Activated CD4-positive, alpha-beta memory T cell treated with anti-CD3 and anti-CD28 coated beads for 36 hours (primary cell): Measurements from ENCODE around the gene EXTL1. TPM values are rescaled to one million over a fixed set of nuclear protein-coding genes. Genes with fewer than 3 reads are reported as not detected.

Experiments used
- CTCF ChIA-PET: fragments of 350-600 bp; sonication (Branson Sonifier 250); formaldehyde crosslinking; loops from one replicate; lab custom pipeline; 2021; ENCODE audit warnings: antibody characterized with exemption, inconsistent platforms; lab: Charles Lee
- POLR2A ChIA-PET: fragments of 350-600 bp; sonication (Branson Sonifier 250); formaldehyde crosslinking; loops from one replicate; lab custom pipeline; 2021; ENCODE audit warnings: antibody characterized with exemption; lab: Charles Lee
- DNase-seq: peaks from one replicate; pipeline ENCODE4 v3.0.0-alpha.2; 2020
- H3K27ac Mint-ChIP-seq: one replicate; pipeline ENCODE4 v1.8.0; 2021; ENCODE audit warnings: mixed read lengths
- H3K27me3 Mint-ChIP-seq: one replicate; pipeline ENCODE4 v1.8.0; 2021; ENCODE audit warnings: mixed read lengths
- H3K36me3 Mint-ChIP-seq: one replicate; pipeline ENCODE4 v1.8.0; 2021; ENCODE audit warnings: mixed read lengths
- H3K4me1 Mint-ChIP-seq: one replicate; pipeline ENCODE4 v1.8.0; 2021; ENCODE audit warnings: low read depth, mixed read lengths
- H3K4me3 Mint-ChIP-seq: one replicate; pipeline ENCODE4 v1.8.0; 2021; ENCODE audit warnings: mild to moderate bottlenecking, mixed read lengths
- H3K9me3 Mint-ChIP-seq: one replicate; pipeline ENCODE4 v1.8.0; 2021; ENCODE audit warnings: mixed read lengths
- intact Hi-C: fragments of 100-400 bp; cut with micrococcal nuclease; formaldehyde crosslinking; loops from one replicate; pipeline ENCODE4 v1.15.1; 2023
- total RNA-seq, 2 experiments: library from RNA; stranded (reverse); gene quantifications; one replicate each; pipeline ENCODE4 v1.2.3, GENCODE V29; 2021

Gene EXTL1
- total RNA-seq, 2 experiments from 2014 or later, result not detected

DNA sequence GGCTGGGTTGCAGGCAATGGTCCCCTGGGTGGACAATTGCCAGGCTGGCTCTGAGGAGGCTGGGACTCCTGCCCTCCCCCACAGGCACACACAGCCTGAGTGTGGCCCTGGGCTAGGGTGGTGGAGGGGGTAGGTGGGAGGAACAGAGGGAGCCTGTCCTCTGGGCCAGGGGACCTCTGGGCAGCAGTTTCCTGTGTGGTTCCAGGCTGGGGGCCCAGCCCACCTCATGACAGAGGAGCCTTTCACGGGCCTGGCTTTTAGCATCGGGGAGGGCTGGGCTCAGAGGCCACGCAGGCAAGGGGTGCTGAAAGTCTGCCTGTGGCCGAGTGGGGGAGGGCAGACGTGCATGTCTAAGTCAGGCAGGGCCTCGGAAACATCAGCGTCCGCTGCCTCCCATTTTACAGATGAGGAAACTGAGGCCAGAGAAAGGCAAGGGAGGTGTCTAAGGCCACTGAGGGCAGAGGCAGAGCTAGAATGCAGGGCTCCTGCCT lies 7.0 kb downstream of the EXTL1 start:
- ChIA-PET CTCF (interaction anchor here (1.1 kb wide), 1 partner anchor 116 kb away, joined by 4 read pairs; no protein-coding TSS in a partner anchor), POLR2A (no interaction called here)
- Mint-ChIP-seq H3K9me3 (no peaks in the 10 kb centered on the region), H3K36me3 (no peaks in the 10 kb centered on the region), H3K4me1 (no peaks in the 10 kb centered on the region), H3K4me3 (no peak overlapping the region), H3K27ac (no peak overlapping the region), H3K27me3 (peaks cover 2% of the 10 kb centered on the region)
- DNase-seq, result no peak
- intact Hi-C loops, result no loop called here

DNA sequence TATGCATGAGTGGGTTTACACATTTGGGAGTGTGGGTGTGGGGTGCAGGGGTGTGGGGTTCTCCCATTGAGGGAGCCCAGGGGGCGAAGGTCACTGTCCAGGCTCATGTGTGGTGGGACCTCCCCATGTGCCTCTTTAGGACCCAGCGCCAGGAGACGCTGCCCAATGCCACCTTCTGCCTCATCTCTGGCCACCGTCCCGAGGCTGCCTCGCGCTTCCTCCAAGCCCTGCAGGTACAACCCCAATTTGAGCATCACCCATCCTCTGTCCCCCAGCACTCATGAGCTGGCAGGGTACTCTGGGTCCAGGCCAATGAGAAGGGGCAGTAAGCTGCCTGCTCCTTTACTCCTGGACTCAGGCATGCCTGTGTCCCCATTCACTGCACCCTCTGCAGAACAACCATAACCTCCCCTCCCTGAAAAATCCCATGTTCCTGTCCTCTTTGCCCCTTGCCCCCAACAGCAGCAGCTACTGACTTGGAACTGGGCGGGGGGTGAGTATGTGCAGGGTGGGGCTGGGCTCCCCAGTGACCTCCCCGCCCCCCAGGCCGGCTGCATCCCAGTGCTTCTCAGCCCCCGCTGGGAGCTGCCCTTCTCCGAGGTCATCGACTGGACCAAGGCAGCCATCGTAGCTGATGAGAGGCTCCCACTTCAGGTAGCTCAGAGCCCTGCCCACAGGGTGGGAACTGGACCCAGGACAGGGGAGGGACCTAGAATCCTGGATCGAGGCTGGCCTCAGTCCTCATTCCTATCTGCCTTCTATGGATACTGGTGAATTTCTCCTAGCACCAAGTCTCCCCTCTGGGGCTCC lies 7.7 kb downstream of the EXTL1 start:
- no peak overlapping the region for H3K27ac Mint-ChIP-seq
- ChIA-PET POLR2A (no interaction called here), CTCF (interaction anchor here (0.5 to 1.1 kb wide), 2 partner anchors 17 to 115 kb away, joined by 3 to 4 read pairs; no protein-coding TSS in a partner anchor)
- H3K36me3 Mint-ChIP-seq, result no peaks in the 10 kb centered on the region
- no peaks in the 10 kb centered on the region for H3K4me1 Mint-ChIP-seq
- H3K27me3 Mint-ChIP-seq, result peaks cover 4% of the 10 kb centered on the region
- intact Hi-C loops, result no loop called here
- DNase-seq, result no peak
- H3K9me3 Mint-ChIP-seq, result no peaks in the 10 kb centered on the region
- H3K4me3 Mint-ChIP-seq, result no peak overlapping the region

DNA sequence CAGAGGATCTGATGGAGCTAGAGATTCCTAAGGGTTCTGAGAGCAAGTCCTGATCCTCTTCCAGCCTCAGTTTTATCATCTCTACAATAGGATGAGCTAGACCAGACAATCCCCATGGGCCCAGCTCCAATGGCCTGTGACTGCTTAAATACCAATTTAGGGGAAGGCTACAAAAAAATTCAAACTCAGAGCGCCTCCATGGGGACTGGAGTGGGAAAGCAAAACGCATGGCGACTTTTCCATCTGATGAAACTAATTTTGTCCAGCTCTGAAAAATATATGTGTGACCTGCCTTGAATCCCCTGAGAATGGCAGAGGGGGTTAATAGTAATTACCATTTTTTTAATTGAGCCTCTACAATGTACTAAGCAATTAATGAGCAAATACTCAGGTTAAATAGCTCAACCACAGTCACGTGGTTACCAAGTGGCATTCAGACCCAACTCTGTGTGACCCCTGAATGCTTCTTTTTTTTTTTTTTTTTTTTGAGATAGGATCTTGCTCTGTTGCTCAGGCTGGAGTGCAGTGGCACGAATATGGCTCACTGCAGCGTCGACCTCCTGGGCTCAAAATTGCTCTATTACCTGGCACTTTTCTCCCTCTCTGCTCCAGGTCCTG lies 8.4 kb downstream of the EXTL1 start:
- Mint-ChIP-seq H3K27me3 (peaks cover 5% of the 10 kb centered on the region), H3K36me3 (no peaks in the 10 kb centered on the region), H3K4me3 (no peak overlapping the region), H3K4me1 (peaks cover 7% of the 10 kb centered on the region), H3K9me3 (no peaks in the 10 kb centered on the region), H3K27ac (no peak overlapping the region)
- CTCF ChIA-PET, result interaction anchor here (0.5 to 1.1 kb wide), 2 partner anchors 17 to 115 kb away, joined by 3 to 4 read pairs; no protein-coding TSS in a partner anchor
- intact Hi-C loops, result no loop called here
- DNase-seq, result no peak
- POLR2A ChIA-PET, result no interaction called here

DNA sequence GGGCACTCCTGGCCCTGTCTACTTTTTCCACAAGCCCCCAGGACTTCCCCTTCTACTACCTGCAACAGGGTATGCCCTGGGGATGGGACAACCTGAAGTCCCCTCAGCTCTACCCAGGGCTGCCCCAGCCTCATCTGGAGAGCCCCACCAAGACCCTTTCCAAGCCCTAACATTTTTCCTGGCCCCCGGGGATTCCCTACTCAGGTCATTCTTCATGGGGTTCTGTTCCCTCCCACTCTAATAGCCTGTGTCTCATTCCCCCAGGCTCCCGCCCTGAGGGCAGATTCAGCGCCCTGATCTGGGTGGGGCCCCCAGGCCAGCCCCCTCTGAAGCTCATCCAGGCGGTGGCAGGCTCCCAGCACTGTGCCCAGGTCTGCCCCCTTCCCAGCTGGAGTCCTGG lies 9.6 kb downstream of the EXTL1 start:
- no peaks in the 10 kb centered on the region for H3K9me3 Mint-ChIP-seq
- no peak for DNase-seq
- H3K27me3 Mint-ChIP-seq, result peaks cover 5% of the 10 kb centered on the region
- H3K27ac Mint-ChIP-seq, result no peak overlapping the region
- no peaks in the 10 kb centered on the region for H3K36me3 Mint-ChIP-seq
- peaks cover 11% of the 10 kb centered on the region for H3K4me1 Mint-ChIP-seq
- intact Hi-C loops, result no loop called here
- CTCF ChIA-PET, result no interaction called here
- H3K4me3 Mint-ChIP-seq, result no peak overlapping the region
- POLR2A ChIA-PET, result interaction anchor here (1.2 kb wide), 1 partner anchor 114 kb away, joined by 3 read pairs; no protein-coding TSS in a partner anchor

DNA sequence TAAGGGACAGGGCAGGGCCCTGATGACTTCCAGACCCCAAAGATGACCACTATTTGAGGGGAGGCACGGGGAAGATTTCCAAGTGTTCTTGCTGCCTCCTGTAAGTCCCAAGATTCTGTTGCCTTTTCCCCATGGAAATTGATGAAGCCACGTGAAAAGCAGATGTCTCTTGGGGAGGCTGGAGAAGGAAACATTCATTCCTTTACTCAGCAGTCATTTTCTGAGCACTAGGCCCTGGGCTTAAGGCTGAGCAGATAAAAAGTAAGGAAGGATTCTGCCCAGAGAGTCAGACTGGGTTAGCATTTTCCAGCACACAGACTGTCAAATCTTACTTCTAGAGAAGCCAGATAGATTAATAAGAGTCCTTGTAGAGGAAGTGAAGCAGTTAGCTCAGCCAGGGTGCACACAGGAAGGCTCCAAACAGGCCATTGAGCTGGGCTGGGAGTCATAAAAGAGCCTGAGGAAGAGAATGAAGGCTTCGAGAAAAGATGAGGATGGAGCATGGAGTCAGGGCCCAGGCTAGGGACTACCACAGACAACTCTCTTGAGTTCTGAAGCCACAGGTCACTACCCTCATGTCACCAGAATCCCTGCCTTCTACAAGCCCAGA lies 10.1 kb downstream of the EXTL1 start:
- Mint-ChIP-seq H3K27me3 (peaks cover 5% of the 10 kb centered on the region), H3K9me3 (no peaks in the 10 kb centered on the region), H3K4me1 (peaks cover 11% of the 10 kb centered on the region), H3K4me3 (no peak overlapping the region), H3K27ac (no peak overlapping the region), H3K36me3 (no peaks in the 10 kb centered on the region)
- intact Hi-C loops, result no loop called here
- CTCF ChIA-PET, result interaction anchor here (0.6 kb wide), 1 partner anchor 52 kb away, joined by 3 read pairs; no protein-coding TSS in a partner anchor
- POLR2A ChIA-PET, result interaction anchor here (1.2 kb wide), 1 partner anchor 113 kb away, joined by 3 read pairs; no protein-coding TSS in a partner anchor
- no peak for DNase-seq

- H3K36me3 Mint-ChIP-seq, result no peaks in the 10 kb centered on the region
- CTCF ChIA-PET, result interaction anchor here (0.6 to 1.1 kb wide), 2 partner anchors 112 to 1363 kb away, joined by 3 to 4 read pairs; no protein-coding TSS in a partner anchor
- H3K27me3 Mint-ChIP-seq, result peaks cover 5% of the 10 kb centered on the region
- H3K27ac Mint-ChIP-seq, result no peak overlapping the region
- intact Hi-C loops, result no loop called here
- no peak overlapping the region for H3K4me3 Mint-ChIP-seq
- H3K4me1 Mint-ChIP-seq, result peaks cover 11% of the 10 kb centered on the region
- H3K9me3 Mint-ChIP-seq, result no peaks in the 10 kb centered on the region
- POLR2A ChIA-PET, result no interaction called here
- no peak for DNase-seq
Measured at GRCh38 chr1:26032656-26033357, 11.2 kb downstream of the EXTL1 start.

- no peaks in the 10 kb centered on the region for H3K9me3 Mint-ChIP-seq
- POLR2A ChIA-PET, result no interaction called here
- H3K36me3 Mint-ChIP-seq, result no peaks in the 10 kb centered on the region
- H3K4me3 Mint-ChIP-seq, result peak overlapping the region; percentile 91
- intact Hi-C loops, result loop anchor here (2.0 to 5.0 kb wide), 3 partner anchors 36 to 128 kb away; partner anchors contain the start of gene PAFAH2
- H3K27me3 Mint-ChIP-seq, result peaks cover 5% of the 10 kb centered on the region
- no peak for DNase-seq
- no peak overlapping the region for H3K27ac Mint-ChIP-seq
- CTCF ChIA-PET, result interaction anchor here (0.6 to 4.0 kb wide), 18 partner anchors 8 to 382 kb away, joined by 3 to 52 read pairs (median 4); partner anchors contain the start of genes CEP85, PDIK1L, SLC30A2 and ZNF593
- peaks cover 11% of the 10 kb centered on the region for H3K4me1 Mint-ChIP-seq
Measured at GRCh38 chr1:26034504-26035202, 13.1 kb downstream of the EXTL1 start.

GRCh38 chr1:26035203-26035958 lies 13.8 kb downstream of the EXTL1 start:
- peak; percentile 95 for DNase-seq
- Mint-ChIP-seq H3K27me3 (peaks cover 5% of the 10 kb centered on the region), H3K27ac (no peak overlapping the region), H3K4me1 (peaks cover 11% of the 10 kb centered on the region), H3K36me3 (no peaks in the 10 kb centered on the region), H3K9me3 (no peaks in the 10 kb centered on the region), H3K4me3 (peak overlapping the region; percentile 91)
- intact Hi-C loops, result loop anchor here (2.0 to 5.0 kb wide), 3 partner anchors 37 to 127 kb away; partner anchors contain the start of gene PAFAH2
- POLR2A ChIA-PET, result no interaction called here
- CTCF ChIA-PET, result interaction anchor here (0.6 to 4.0 kb wide), 22 partner anchors 9 to 382 kb away, joined by 3 to 52 read pairs (median 3); partner anchors contain the start of genes CEP85, EXTL1, PDIK1L and SLC30A2

- no peak overlapping the region for H3K27ac Mint-ChIP-seq
- CTCF ChIA-PET, result interaction anchor here (0.6 to 4.0 kb wide), 25 partner anchors 9 to 381 kb away, joined by 3 to 52 read pairs (median 4); partner anchors contain the start of genes CEP85, EXTL1 and PDIK1L
- POLR2A ChIA-PET, result interaction anchor here (0.8 kb wide), 1 partner anchor 109 kb away, joined by 3 read pairs; no protein-coding TSS in a partner anchor
- H3K4me3 Mint-ChIP-seq, result peak overlapping the region; percentile 91
- H3K9me3 Mint-ChIP-seq, result no peaks in the 10 kb centered on the region
- intact Hi-C loops, result loop anchor here (1.0 to 5.0 kb wide), 4 partner anchors 37 to 126 kb away; partner anchors contain the start of gene PAFAH2
- peaks cover 5% of the 10 kb centered on the region for H3K27me3 Mint-ChIP-seq
- peak; percentile 84 for DNase-seq
- H3K4me1 Mint-ChIP-seq, result peaks cover 11% of the 10 kb centered on the region
- H3K36me3 Mint-ChIP-seq, result no peaks in the 10 kb centered on the region
Measured at GRCh38 chr1:26035959-26036755, 14.6 kb downstream of the EXTL1 start.
